Activated CD4-positive, alpha-beta T cell treated with anti-CD3 and anti-CD28 coated beads, Interleukin-2, Interleukin-4, amounts not matched to agents 100 ng/mL and 50 ng/mL, durations not matched to agents 16 hours and 8 hours (primary cell): ENCODE results near the gene SYP.

ENCODE experiments used
- DNase-seq: peaks from one replicate; pipeline ENCODE4 v3.0.0-alpha.2; 2020; ENCODE audit warnings: low spot score

SYP gene

DNA sequence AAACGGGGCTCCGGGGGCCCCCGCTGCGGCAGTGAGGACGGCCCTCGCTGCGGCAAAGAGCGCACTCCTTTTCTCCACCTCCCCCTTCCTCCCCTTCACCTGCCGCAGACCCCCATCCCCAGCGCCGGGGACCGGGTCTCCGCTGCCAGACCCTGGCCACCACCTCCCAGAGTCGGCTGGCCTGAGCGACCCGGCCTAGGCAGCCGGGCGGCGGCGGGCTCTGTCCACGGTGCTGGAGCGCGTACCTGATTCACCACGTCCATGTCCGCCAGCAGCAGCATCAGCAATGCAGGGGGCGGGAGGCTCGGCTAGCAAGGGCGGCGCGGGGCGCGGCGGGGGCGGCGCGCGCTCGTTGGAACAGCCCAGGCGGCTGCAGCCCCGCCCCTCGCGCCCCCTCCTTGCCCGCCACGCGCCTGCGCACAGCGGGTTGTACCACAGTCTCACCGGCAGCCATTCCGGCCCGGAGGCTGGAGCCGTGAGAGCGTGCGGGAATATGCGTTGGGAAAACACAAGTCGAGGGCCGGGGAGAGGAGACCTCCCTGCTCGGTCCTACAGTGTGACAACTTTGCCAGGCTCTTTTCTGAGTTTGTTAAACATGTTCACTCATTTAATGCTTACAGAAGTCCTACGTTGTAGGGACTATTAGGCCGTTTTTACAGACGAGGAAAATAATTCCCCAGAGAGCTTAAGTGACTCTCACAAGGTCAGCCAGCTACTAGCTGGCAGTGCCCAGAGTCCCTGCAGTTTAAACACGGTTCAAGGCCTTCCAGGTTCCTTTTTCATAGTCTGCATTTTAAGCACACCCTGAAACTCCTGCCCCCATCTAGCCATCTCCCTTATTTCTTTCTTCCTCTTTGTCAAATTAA, at the start of gene SYP:
TSS of gene SYP (minus strand) at position 288 of the 866 bp plus-strand sequence. CDS start at position 281, 7 bp downstream.
- DNase-seq: peak; percentile 85

DNA sequence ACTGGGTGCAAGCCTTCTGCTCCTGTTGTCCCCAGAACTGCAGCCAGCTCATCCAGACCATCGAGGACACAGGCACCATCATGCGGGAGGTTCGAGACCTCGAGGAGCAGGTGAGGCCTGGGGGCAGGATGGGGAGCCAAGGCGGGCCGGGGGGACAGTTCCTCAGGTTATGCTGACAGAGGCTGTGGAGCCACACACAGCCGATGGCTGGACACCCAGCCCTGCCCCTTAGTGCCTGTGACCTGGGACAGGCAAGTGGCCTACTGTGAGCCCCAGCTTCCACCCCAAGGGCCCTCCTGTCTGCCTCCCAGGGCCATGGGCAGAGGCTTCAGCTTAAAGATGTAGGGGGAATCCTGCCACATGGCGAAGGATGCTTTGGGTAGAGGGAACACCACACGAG, 49.6 kb upstream of the SYP start:
- no peak for DNase-seq

DNA sequence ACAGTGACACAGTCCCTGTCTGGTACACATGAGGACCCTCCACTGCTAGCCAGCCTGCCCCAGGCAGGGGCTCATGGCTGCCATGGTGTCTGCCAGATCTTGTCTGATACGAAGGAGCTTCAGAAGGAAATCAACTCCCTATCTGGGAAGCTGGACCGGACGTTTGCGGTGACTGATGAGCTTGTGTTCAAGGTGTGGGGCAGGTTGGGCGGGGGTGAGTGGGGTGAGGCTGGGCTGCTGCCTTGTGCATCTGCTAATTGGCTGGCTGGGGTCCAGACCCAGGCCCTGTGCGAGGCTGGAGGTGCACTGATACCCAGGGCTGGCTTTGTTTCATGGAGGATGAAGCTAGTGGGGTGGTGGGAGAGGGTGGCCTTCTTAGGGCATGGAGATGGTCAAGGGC, 49.1 kb upstream of the SYP start:
- DNase-seq: no peak

DNA sequence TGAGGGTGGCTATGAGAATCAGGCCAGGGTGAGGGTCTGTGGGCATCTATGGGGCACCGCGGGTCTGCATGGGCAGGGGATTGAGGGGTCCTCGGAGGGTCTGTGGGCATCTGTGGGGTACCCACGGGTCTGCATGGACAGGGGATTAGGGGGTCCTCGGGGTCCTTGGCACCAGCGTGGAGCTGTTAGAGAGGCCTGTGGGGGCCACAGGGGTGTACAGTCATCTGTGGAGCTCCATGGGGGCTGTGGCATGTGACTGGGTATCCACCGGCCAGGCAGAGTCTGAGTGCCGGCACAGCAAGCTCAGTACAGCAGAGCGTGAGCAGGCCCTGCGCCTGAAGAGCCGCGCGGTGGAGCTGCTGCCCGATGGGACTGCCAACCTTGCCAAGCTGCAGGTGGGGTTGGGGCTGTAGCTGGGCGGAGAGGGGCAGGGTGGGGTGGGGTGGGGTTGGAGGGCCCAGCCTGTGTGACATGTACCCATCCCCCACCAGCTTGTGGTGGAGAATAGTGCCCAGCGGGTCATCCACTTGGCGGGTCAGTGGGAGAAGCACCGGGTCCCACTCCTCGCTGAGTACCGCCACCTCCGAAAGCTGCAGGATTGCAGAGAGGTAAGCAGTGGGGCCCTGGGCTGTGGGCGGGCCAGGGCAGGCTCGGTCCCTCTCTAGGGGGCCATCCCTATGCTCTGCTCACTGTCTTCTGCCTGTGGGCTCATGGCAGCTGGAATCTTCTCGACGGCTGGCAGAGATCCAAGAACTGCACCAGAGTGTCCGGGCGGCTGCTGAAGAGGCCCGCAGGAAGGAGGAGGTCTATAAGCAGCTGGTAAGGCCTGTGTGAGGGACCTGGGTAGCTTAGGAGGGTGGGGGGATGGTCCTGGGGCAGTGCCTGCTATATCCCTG, 48.2 kb upstream of the SYP start:
- DNase-seq: no peak

DNA sequence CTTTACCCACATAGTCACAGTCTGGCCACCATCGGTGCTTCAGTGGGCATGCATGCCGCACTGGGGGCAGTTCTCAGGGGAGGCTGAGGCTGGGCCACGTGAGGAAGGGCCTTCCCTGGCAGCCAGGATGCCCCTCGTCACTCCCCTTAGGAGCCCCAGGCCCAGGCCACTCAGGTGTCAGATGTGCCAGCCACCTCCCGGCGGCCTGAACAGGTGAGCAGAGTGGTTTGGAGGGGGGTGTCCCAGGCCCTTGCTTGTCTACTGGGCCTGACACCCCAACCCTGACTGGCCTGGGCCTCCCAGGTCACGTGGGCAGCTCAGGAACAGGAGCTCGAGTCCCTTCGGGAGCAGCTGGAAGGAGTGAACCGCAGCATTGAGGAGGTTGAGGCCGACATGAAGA, 47.4 kb upstream of the SYP start:
- no peak for DNase-seq

DNA sequence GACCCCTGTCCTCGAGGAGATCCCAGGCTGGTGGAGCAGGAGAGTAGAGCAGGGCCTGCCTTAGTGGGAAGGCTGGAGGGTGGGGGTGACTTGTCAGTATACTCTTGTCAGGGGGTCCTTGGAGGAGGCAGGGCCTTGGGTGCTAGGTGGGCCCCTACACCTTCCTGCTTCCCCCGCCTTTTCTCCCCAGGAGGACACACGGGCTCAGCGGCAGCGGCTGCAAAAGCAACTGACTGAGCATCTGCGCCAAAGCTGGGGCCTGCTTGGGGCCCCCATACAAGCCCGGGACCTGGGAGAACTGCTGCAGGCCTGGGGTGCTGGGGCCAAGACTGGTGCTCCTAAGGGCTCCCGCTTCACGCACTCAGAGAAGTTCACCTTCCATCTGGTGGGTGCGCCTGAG, 46.5 kb upstream of the SYP start:
- no peak for DNase-seq

DNA sequence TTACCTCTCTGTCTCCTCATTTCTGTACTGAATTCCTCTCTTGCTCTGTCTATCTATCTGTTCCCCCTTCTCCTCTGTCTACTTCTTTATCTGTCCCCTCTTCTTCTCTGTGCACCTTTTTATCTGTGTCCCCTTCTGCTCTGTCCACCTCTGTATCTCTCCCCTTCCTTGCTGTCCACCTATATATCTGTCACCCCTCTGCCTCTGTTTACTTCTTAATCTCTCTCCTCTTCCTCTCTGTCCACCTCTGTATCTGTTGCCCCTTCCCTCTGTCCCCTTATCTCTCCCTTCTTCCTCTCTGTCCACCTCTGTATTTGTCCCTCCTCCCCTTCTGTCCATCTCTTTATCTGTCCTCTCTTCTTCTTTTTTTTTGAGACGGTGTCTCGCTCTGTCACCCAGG, 44.2 kb upstream of the SYP start:
- no peak for DNase-seq

DNA sequence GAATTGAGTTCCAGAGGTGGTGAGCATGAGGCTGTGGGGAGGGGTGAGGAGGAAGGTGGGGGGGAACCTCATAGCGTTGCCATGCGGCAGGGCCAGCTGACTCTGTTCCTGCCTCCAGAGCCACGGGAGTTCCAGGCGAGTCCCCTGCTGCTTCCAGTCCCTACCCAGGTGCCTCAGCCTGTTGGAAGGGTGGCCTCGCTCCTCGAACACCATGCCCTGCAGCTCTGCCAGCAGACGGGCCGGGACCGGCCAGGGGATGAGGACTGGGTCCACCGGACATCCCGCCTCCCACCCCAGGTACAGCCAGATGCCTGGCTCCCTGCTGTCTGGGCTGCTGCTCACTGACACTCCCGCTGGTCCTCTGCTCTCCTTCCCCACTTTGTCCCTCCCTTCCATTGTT, 43.2 kb upstream of the SYP start:
- no peak for DNase-seq

DNA sequence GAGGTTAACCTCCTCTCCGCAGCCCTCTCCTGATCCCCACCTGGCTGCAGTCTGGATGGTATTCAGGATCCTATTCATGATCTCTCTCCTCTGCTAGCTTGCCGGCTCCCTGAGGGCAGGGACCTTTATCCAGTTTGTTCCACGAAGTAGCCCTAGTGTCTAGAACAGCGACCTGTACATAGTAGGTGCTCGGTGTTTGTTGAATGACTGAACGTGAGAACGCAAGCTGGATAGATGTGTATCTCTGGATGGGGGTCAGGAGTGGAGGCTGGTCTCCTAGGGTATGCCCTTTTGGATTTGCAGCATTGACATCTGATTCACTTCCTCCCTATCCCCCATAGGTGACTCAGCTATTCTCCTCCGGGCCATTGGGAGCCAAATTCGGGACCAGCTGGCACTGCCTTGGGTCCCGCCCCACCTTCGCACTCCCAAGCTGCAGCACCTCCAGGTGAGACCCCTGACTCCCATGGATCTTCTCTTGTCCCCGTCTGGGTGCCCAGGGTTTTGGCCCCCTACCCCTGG, 42.6 kb upstream of the SYP start:
- no peak for DNase-seq

DNA sequence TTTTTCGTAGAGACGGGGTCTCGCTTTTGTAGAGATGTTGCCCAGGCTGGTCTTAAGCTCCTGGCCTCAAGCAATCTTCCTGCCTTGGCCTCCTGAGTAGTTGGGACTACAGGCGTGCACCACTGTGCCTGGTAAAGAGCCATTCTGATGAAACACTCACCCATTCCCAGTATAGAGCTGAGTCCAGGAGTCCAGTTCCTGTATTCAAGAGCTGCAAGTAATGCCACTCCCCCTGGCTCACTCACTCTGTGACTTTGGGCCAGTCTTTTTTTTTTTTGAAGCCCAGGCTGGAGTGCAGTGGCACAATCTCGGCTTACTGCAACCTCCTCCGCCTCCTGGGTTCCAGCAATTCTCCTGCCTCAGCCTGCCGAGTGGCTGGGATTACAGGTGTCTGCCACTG, 38.7 kb upstream of the SYP start:
- DNase-seq: no peak

DNA sequence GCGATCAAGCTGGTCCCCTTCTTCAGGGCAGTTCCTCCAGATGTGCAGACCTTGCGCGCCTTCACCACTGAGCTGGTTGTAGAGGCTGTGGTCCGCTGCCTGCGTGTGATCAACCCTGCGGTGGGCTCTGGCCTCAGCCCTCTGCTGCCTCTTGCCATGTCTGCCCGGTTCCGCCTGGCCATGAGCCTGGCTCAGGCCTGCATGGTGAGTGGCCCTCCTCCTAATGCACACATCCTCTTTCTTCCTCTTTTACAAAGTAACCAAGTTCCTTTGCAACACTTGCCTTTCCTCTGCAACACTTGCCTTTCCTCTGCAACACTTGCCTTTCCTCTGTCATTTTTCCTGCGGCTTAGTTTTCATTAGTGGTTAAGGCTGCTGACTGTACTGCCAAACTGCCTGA, 37.1 kb upstream of the SYP start:
- DNase-seq: no peak

DNA sequence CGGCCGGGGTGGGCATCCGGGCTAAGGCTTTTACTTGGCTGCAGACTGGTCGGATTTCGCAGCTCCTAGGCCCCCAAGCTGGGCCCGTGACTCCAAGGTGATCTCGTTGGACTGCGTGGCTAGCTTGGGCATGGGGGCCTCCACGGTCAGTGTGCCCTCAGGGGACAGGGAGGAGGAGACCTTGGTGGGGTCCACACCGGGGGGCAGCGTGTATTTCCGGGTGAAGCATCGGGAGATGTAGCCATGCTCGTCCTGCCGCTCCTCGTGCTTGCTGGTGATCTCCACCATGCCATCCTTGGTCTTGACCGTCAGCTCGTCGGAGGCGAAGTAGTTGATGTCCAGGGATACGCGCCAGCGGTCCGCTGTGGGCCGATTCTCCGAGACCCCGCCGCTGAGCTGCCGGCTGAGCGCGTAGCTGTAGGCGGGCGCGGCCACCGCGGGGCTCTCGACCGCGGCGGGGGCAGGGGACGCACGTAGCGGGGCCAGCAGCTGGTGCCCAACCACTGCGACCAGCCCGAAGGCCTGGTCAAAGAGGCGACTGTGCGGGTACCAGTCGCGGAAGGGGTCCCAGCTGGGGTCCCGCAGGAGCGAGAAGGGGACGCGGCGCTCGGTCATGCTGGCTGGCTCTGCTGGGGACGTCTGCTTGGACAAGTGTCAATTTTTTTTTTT, 34.0 kb upstream of the SYP start:
- DNase-seq: no peak

DNA sequence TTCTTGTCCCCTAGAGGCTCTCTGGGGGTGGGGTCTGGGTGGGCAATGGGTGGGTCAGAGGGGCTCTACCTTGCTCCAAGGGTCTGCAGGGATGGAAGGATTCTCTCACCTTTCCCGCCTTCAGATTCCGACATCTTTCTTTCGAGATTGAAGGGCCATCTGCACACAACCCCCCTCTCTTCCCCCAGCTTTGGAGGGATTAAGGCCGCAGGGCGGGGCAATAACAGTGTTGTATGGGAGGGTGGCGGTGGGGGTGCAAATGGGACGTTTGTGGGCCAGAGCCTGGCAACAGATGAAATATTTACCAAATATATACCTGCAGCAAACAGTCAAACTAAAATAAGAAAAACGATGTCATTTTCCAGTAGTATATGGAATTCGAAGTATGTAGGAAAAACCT, 33.2 kb upstream of the SYP start, which contains the start of gene CACNA1F:
TSS of gene CACNA1F (minus strand) at position 165 of the 400 bp plus-strand sequence. CDS start at position 134, 31 bp downstream.
- no peak for DNase-seq

DNA sequence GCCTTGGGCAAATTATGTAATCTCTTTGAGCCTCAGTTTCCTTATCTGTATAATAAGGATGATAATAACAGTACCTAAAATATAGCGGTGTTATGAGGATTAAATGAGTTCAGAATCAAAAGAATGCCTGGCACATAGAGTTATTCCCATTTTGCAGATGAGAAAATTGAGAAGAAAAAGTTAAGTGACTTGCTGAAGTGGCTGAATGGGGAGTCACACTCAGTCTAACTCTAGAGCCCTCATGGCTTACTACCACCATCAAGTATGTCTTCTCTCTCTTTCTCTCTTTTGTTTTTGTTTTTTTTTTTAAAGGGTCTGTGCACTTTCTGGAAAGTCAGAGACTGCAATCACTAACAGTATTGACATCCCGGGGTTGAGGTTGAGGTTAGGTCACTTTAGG, 32.5 kb upstream of the SYP start:
- no peak for DNase-seq

DNA sequence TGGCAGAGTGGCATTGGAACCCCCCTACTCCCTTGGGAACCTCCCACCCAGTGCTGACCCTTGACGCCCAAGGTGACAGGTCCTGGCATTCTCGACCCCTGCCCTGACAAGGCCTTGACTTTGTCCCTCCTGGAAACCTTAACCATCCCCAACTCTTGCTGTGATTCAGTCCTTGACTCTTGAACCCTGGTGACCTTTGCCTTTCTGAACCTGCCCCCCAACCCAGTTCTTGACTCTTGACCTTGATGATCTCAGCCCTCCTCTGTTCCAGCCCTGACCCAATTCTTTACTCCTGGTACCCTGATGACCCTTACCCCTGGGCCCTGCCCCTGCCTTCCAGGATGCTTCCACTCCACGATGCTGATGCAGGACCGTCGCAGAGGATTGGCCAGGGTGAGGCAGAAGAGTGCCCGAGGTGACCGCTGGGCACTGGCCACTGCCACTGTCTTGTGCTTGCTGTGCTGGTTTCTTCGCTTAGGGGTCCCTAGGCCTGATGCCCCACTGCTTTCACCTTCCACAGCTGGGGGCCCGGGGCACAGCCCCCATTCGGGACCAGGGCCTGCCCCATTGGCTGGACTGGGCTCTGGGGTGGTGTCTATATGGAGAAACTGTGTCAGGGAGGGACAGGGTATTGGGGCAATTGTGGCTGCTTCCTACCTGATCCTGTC, 31.5 kb upstream of the SYP start:
- no peak for DNase-seq

DNA sequence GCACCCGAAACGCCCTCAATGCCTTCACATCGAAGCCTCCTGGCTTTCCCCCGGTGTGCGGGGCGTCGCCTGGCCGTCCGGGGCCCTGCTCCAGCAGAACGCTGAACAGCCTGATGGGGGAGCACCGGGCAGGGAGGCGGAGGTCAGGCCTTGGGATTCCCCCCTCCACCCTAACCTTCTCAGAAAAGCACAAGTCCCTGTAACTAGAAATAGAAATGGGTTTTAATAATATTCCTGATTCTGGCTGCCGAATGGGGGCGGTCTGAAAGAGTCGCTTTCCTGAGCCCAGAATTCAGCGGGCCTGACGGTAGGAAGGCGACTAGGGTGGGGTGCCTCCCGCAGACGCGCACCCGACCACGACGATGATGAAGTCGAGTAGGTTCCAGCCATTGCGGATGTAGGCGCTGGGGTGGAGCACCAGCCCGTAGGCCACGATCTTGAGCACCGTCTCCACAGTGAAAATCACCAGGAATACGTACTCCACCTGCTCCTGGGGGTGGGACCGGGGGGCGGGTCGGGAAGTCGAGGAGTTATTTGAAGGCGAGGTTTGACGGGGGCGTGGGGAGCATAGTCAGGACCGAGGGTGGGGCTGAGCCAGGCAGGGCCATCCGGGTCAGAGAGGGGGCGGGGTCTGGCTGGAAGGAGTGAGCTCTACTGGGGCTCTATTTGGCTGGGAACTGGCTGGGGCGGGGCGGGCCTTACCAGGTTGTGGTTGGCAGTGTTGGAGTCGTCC, 30.7 kb upstream of the SYP start:
- peak; percentile 38 for DNase-seq

DNA sequence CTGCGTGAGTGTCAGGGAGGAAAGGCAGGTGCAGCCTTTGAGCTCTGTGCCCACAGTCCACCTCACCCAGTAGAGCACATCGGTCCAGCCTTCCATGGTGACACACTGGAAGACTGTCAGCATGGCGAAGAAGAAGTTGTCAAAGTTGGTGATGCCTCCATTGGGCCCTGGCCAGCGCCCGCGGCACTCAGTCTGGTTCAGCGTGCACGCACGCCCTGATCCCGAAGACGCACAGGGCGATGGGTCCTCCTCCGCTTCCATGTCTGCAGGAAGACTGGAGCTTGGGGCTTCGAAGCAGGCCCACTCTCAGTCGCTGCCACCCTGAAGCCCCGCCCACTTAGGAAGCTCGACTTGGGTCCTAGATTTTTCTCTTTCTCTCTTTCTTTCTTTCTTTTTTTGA, 28.2 kb upstream of the SYP start:
- no peak for DNase-seq

DNA sequence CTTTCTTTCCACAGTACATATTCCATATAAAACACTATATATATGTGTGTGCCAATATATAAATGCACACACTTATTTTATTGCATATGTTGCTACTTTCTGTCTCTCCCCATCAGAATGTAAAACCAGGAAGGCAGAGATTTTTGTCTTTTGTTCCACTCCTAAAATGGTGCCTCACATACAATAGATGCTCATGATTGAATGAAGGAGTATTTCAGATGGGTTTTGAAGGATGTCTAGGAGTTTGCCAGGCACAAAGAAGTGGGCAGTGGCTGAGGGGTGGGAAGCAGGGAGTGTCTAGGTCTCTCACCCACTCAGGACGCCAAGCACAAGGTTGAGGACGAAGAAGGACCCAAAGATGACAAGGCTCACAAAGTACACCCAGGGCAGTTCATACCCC, 27.7 kb upstream of the SYP start:
- no peak for DNase-seq

DNA sequence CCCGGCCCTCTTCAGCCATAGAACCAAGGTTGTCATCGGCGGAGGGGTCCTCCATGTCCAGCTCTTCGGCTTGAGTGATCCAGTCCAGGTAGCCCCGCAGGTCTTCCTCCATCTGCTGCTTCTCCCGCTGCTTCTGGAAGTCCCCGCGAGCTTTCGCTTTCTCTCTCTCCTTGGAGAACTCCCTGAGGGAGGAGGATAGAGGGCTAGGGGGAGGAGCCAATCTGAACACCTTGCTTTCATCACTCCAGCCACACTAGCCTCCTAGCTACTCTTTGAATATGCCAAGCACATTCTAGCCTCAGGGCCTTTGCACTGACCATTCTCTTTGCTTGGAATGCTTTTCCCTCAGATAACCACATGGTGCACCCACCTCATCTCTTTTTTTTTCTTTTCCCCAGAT, 27.0 kb upstream of the SYP start:
- DNase-seq: no peak

DNA sequence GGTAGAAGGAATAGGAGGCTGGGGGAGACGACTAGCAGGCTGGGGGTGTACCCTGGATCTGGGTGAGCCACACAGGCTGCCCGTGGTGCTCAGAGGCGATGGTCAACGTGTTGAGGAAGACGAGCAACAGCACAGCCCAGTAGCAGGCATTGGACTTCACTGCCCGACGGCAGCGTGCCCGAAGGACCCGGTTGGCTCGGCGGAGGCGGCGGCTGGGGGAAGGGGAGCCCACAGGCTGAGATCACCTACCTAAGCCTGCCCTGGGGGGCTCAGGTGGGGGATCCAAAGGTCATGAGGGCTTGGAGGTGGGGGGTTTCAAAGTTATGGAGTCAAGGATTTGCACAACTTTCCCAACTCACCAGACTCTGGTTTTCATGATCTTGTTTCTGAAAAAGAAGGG, 25.9 kb upstream of the SYP start:
- DNase-seq: no peak

DNA sequence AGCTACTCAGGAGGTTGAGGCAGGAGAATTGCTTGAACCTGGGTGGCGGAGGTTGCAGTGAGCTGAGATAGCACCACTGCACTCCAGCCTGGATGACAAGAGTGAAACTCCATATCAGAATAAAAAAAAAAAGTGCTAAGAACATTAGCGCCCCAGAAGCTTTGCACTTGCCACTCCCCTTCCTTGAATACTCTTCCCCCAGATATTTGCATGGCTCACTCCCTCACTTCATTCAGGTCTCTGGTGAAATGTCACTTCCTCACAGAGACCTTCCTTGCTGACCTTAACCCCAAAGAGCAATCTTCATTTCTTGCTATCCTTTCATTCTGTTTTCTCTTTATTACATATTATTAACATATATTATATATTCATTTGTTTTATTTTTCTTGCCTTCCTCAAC, 21.9 kb upstream of the SYP start:
- DNase-seq: no peak
